Stimulated activated CD4-positive, alpha-beta T cell treated with anti-CD3 and anti-CD28 coated beads, Interleukin-1b, Interleukin-23, amount 100 ng/mL, for 24 hours (primary cell): ENCODE results near the gene NRXN3.

Experiments used
- DNase-seq, 4 experiments: peaks; one replicate each; pipeline ENCODE4 v3.0.0-alpha.2; 2020; ENCODE audit warnings: low read depth in 4 of 4, low spot score in 1 of 4

The NRXN3 gene

DNA sequence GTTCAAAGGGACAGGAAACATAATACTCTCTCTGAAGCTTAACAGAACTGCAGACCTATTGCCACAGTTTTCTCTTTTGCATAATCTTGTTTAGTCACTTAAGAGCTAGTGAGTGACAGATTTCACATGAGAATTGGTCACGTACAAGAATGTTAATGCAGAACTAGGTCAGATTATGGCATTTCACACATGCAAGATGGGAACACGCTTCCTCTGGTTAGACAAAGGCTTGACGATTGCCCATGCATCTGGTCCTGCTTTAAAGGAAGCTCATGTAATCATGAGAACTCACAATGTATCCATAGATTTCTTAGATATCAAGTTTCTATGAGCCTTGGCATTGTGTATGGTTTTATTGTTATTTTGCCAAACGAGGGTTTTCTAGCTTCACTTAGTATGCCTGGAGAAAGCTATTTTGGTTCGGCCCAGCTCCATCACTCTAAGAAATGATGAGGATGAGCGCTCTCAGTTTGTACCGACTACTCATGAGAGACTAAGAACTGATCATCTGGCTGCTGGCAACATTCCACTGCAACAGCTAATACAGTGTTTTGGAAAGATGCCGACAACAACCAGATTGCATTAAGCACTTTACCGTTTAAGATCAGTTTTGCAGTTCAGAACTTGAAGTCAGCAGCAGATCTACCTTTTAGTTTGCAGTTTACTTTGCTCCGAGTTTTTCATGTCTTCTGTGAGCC, 1661.2 kb downstream of the NRXN3 start:
- DNase-seq = no peak

DNA sequence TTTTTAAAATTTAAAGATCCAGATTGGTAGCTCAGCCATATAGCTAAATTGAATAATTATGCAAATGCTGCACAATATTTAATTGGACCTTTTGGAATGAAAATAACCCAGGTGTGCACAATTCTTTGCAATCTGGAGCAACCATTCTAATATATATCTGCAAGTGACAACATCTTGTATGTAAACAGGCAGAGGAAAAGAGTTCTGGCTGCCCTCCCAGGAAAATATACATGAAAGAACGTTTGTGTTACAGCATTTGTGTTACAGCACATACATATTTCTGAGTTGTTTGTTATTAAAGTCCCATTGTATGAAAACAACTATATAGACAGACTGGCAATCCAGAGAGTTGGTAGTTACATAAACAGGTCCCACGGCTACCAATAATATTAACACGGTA, 1663.6 kb downstream of the NRXN3 start:
- DNase-seq = no peak

DNA sequence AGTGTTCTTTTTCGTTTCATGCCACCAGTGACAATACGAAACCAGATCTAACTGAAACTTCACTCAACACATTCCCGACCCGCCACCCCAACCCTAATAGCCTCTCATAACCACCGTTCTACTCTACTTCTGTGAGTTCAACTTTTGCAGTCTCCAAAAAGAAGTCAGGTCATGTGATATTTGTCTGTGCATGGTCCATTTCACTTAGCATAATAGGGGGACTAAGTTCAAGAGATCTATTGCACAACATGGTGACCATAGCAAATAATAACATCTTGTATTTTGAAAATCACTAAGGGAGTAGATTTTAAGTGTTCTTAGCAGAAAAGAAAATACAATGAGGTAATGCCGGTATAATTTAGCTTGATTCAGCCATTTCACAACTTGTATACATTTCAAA, 1664.7 kb downstream of the NRXN3 start:
- no peak for DNase-seq

GRCh38 chr14:79836577-79836976, 1666.4 kb downstream of the NRXN3 start:
- no peak for DNase-seq

GRCh38 chr14:79837699-79838098, 1667.5 kb downstream of the NRXN3 start:
- no peak for DNase-seq

GRCh38 chr14:79840103-79840502, 1669.9 kb downstream of the NRXN3 start:
- DNase-seq = no peak

- DNase-seq = no peak
Observed at GRCh38 chr14:79840831-79841230, 1670.7 kb downstream of the NRXN3 start.

DNA sequence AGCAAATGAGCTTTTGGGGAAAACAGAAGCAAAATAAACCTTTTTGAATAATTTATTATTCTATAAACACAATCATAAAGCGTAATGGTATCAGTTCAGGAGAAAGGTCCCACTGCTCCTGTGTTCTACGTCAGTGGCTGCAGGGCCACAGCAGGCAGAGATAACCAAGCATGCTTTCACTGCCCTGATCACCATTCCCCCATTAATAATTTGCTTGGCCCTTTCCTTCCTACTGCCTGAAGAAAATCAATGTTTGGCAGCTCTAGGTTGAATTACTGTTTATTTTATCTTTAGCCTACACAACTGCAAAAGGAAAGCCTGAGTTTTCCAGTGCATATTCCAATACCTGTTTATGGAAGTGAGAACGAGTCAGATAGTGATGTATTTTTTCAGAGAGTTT, 1671.3 kb downstream of the NRXN3 start:
- DNase-seq = no peak

GRCh38 chr14:79842270-79842669, 1672.1 kb downstream of the NRXN3 start:
- DNase-seq = no peak

GRCh38 chr14:79852950-79853744, 1683.0 kb downstream of the NRXN3 start:
- DNase-seq = no peak

DNA sequence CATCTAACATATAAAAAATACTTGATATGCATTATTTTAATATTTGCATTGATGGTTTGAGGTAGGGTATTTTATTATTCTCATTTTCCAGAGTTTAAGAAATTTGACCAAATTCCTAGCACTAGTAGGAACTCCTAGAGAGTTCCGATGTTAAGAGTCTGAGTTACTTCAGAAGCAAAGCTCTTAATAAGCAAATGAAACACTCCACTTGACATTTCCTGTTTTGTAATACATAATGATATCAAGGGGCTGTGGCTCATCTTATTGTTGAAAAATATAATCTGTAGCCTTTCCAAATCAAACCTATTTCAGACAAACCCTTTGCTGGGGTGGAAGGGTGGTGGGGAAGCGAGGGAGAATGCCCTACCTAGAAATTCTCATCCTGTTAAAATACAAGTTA, 1685.6 kb downstream of the NRXN3 start:
- DNase-seq = no peak

DNA sequence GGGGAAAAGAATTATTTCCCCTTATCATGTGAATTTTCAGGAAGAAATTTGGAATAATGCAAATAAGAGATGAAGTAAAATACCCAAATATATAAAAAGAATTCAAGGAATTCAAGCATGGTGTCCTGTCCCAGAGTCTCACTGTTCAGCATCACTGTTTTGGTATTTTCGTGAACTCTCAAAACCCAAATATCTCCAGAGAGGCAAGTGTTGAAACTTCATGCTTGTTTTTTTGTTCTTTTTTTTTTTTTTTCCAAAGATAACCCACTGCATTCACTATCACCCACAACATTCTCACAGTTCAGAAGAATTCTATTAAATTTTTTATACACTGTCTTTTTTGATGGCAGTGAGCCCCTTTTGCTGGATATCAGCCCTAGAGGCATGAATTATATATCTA, 1686.2 kb downstream of the NRXN3 start:
- DNase-seq = no peak

GRCh38 chr14:79861111-79861510, 1690.9 kb downstream of the NRXN3 start:
- DNase-seq = no peak

DNA sequence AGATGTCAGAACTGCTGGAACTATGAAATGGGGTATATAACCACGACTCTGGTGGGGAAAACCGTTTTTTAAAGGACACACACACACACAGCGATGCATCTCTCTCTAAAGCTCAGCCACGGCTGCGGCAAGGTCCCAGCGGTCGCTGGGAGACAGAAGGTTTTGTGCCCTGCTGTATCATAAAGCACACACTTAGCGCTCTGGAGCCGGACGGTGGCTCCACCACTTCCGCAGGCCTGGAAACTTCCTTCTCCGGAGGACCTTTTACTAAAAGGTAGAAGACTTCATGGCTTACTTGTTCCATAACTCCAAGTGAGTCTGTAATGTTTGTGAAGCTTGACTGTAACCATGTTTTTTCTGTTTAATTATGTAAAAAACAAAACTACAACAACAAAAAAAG, 1691.9 kb downstream of the NRXN3 start:
- no peak for DNase-seq

DNA sequence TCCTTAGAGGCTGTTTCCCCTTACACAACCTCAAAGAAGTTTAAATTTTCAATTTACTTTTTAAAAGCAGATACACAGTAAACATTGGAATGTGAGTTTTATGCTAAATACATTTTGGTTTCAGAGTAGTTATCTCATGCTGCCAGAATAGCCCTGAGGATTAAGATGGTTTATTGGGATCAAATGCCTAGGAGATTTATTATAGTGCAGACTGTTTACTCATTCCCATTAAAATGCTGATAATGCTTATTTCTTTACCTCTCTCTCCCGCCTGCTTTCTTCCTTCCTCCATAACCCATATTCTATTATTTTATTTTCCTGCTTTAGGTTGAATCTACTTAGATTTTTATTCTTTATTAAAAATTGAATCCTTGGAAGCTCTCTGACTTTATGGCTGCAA, 1701.0 kb downstream of the NRXN3 start:
- no peak for DNase-seq

DNA sequence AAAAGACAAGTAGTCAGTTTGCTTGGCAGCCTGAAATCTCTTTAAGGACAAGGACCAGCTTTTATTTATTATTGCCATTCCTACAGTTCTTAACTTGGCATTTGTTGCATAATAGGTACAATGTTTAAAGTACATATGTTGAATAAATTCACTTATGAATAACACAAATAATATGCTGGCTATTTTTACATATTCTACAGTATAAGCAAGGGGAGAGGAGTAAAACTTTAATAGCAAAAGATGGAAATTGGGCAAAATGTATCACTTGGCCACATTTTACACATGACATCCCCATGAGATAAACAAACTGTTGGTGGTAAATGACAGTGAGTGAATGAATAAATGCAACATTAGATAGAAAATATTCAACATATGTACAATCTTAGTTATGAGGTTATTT, 1708.1 kb downstream of the NRXN3 start:
- DNase-seq = no peak

- DNase-seq = no peak
Observed at GRCh38 chr14:79878785-79879184, 1708.6 kb downstream of the NRXN3 start.

- no peak for DNase-seq
Observed at GRCh38 chr14:79881299-79881698, 1711.1 kb downstream of the NRXN3 start.

- no peak for DNase-seq
Observed at GRCh38 chr14:79890527-79890926, 1720.4 kb downstream of the NRXN3 start.

DNA sequence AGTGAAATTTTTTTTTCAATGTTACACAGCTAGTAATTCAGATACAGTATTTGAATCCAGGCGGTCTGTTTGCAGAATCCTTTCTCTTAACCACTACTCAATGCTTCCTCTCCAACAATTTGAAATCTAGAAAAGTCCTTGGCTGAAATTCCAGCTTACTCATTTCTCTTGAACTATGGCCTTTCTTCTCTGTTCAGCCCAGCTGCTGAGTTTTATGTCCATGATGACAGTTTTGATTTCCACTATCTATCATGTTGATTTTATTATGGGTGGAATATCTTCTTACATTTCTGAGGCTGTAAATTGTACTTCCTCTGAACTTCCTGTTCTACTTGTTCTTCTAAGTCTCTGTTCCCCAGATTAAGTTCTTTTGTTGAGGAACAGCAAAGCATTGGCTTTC, 1725.8 kb downstream of the NRXN3 start:
- no peak for DNase-seq

- DNase-seq = no peak
Observed at GRCh38 chr14:79899610-79900009, 1729.4 kb downstream of the NRXN3 start.

DNA sequence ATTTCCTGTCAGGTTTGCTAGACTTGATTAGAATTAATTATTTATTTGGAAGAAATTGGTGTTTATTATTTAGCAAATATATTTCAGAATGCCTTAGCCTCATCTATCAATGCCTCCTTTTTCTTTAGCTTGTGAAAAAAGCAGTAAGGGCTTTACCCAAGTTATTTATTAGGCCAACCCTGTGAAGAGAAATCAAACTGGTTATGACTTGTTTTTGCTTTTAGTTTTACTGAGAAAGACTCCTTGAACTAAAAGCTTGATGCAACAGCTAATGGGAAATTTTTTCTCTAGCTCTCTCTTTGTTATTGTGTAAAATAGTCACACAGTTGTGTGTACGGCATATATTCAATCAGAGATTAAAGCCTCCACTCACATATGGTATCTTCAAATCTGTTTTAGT, 1734.3 kb downstream of the NRXN3 start:
- no peak for DNase-seq

GRCh38 chr14:79906994-79907393, 1736.8 kb downstream of the NRXN3 start:
- DNase-seq = no peak
